ENCODE data around the gene LOXL3.
"Not testable (repeated sequence)": the region's sequence is repeated elsewhere in the genome, so short reads cannot be mapped to it uniquely, and the experiment has no call there.

The LOXL3 gene

DNA sequence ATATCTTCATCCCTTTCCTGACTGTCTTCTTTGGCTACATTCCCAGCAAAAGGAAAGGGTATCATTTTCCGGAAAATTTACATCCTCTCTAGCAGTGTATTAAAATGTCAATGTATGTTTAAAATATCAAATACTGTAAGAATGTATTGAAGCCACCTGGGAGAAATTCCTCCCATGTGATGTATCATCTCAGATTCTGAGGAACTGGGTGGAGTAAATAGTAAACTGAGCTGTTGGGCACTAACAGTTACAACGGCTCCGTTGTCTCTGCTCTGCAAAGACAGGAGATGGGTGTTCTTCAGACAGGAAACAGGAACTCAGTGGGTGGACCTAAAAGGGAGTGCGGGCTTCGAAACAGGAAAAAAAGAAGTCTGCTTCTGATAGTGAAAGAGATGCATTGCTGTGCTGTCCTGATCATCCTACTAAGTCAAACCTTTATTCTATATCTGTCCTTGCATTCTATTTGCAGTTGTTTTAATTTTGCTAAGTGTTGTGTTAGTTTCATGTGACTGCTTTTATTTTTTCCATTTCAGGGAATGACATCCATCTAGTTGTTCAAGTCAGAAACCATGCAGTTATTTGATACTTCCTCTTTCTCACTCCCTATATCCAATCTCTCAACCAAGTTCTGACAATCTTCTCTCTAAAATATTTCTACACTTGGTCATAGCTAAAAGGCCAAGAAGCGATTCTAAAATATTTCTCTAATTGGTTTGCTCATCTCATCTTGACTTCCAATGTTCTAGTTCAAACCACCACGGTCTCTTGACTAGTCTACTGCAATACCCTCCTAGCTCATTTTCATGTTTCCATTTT is 20.2 kb upstream of the LOXL3 start:
- peak; percentile 85 for DNase-seq

DNA sequence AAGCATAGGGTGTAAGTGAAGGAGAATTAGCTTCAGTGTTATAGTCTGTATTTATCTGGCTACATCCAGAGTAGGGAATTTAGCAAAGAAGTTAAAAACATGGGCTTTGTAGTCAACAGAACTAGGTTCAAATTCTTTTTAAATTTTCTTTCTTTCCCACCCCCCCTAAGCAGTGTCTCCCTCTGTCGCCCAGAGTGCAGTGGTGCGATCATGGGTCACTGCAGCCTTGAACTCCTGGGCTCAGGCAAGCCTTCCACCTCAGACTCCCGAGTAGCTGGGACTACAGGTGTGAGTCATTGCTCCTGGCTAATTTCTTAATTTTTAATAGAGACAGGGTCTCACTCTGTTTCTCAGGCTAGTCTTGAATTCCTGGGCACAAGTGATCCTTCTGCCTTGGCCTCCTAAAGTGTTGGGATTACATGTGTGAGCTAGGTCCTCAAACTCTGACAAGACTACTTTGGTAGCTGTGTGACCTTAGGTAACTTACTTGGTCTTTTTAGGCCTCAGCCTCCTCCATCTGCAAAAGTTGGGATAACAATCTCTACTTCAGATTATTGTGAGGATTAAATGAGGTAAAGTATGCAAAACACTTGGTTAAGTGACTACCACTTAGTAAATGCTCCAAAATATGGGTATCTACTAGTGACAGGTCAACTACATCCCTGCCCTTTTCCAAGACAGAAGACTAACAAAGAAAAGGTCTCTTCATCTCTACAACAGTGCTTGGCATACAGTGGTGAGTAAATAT is 18.6 kb upstream of the LOXL3 start:
- DNase-seq, result no peak

DNA sequence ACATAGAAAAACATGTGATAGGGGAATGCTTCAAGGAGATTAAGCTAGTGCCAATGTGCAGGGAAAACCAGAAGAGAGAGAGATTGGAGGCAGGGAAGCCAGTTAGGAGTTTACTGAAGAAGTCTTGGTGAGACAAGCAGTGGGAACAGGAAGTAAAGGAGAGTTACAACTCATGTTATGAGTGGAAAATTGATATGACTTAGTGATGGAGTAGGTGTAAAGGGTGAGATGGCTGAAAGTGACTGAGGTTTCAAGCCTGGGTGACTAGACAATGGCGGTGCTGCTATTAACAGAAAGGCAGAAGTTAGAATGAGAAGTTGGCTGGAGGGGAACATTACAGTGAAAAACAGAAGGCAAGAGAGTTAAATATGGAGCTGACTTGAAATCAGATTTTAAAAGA is 17.3 kb upstream of the LOXL3 start:
- DNase-seq, result no peak

DNA sequence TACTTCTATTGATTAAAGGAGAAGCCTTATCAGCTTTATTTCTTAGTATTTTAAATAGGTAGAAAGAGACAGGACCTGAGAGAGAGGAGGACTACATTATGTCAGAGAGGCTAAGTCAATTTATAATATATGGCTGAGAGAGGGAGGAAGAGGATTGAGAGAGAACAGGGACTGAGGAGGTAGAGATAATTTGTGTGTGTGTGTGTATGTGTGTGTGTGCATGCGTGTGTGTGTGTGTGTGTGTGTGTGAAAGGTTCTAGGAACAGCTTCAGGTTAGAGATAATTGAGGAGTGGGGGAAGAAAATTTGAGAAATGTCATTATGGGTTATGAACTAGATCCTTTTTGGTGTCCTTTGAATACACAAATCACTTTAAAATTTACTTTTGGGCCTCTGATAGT is 15.9 kb upstream of the LOXL3 start:
- DNase-seq, result no peak

DNA sequence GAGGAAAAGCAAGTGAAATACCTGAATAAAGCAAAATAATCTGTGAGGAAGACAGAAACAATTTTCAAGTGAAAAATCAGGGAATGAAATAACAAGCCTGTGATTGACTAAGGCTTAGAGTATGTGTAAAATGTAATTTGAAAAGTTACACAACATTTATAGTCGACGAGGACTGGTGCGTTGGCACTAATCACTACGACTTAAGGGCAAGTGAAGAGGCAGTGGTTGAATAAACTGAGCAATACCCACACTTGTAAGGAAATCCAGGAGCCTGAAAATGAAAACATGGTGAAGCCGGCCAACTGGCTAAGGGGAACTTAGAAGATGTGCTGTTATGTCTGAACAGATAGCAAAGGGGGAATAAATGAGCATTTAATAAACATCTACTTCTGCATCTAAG is 14.1 kb upstream of the LOXL3 start:
- peak; percentile 88 for DNase-seq

DNA sequence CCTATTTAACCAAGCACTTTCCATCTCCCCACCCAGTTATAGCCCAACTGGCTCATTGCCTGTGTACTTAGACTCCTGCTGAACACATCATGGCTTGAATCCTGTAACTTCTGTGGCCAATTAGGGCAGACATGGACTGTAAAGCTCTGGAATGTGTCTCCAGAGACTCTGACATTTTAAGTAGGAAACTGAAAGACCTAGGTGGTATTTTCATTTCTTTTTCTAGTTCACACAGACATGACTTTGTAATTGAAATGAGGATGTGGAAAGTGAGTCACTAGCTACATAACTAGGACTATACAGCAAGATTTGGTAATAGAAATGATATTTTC is 13.0 kb upstream of the LOXL3 start:
- DNase-seq, result peak; percentile 99

DNA sequence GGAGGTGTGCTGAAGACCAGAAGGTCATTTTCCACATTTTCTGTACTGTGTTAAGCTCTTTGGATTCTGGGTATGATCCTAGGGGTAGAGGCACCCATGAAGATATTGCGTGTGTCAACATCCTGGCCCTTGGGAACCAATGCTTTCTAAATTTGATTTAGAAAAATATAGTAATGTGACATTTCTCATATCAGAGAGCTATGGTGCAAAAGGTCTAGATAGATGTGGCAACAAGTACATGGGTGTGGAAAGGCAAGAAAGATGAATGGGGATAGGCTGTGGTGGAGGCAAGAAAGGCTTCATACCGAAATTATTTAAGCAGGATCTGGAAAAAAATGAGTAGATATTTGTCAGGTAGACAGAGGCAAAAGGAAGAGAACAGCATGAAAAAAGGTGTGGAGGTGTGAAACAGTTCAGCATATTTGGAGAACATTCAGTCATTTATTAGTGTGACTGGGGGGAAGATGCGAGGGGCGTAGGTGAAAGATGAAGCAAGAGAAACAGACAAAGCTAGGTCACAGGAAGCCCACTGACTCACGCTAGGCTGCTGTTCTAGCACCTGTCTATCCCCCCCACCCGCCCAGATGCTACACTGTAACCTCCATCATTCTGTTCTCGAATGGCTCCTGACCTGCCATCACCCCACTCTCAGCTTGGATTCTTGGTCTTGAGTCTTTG is 12.5 kb upstream of the LOXL3 start:
- no peak for DNase-seq

DNA sequence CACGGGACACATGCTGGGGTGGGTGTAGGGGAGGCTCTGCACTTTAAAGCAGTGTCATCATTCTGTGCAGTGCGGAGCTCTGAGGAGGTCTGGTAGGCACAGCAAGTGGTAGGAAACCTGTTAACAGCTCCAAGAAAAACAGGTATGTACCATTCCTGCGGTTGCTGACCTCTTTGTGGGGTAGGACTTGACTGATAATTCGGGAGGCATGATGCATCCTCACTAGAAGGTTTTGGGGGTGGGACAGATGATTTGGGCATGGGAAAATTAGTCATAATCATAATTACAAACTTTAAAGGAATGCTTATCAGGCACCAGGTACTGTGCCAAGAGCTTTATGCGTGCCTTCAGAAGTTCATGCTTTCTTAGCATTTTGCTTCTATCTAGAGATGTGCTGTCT is 10.5 kb upstream of the LOXL3 start:
- peak; percentile 87 for DNase-seq

DNA sequence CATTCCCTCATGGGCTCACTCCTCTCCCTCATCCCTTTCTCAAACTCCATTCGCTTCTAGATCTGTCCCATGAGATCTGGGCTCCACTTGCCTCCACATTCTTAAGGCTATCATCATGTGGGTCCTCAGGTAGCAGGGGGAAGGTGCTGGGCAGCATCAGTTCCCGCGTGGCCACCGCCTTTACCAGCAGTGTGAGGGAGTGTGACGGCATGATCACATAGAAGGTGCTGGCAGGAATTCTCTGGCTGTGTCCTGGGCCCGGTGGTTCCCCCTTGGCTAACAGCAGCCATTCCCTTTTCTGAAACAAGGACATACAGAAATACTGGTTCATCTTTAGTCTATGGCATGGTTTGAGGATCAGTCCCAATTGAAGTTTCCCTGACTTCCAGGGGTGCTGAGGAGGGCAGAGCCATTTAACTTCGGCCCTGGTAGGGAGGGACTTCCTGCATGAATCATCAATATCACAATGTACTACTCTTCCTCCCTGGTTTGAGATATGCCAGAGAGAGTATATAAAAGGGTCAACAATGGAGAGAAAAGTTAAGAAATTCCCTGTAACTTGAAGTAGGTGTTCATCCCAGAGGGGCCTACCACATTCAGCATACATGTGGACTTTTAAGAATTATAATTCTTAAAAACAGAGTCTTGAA is 8.5 kb upstream of the LOXL3 start:
- no peak for DNase-seq

DNA sequence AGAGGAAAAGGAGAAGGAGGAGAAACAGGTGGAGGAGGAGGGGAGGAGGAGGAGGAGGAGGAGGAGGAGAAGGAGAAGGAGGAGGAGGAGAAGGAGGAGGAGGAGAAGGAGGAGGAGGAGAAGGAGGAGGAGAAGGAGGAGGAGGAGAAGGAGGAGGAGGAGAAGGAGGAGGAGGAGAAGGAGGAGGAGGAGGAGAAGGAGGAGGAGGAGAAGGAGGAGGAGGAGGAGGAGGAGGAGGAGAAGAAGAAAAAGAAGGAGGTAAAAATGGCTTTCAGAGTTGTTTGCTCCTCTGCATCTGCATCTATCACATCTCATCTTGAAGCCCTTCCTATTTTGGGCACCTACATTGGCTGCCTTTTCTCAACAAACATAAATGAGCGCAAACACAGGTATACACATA is 7.3 kb upstream of the LOXL3 start:
- DNase-seq, result not testable (repeated sequence)

DNA sequence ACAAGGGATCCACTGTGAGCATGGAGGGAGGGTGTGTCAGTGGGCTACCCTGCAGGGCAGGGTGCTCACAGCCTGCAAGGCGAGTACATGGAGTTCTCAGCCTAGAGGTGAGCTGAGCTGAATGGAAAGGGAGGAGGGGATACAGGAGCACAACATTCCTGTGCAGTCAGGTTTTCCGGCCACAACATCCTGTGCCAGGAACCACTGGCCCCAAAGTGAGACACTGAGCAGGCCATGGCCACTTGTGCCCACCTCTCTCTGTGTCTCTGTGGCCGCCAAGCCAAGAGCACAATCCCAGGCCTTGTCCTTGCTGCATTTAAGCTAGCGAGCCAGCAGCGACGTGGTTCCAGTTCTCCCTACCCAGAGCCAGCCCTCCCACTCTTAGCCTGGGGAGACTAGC is 6.8 kb upstream of the LOXL3 start:
- DNase-seq, result no peak

DNA sequence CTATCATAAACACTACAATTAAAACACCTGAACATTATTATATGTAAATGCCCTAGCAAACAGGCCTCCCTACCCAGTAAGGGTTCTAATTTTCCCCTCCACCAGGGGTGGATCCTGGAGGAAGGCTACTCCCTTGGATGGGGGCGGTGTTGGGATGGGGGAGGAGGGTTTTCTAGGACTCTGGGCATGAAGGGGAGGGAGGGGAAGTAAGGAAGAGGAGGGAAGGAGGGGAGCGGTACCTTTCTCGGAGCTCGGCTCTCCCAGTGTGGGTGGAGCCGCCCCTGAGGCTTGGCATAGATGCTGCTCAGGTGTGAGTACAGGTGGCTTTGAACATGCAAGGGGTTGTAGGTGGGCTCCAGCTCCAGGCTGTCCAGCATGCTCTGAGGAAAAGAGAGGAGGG is 6.2 kb upstream of the LOXL3 start:
- DNase-seq, result no peak

DNA sequence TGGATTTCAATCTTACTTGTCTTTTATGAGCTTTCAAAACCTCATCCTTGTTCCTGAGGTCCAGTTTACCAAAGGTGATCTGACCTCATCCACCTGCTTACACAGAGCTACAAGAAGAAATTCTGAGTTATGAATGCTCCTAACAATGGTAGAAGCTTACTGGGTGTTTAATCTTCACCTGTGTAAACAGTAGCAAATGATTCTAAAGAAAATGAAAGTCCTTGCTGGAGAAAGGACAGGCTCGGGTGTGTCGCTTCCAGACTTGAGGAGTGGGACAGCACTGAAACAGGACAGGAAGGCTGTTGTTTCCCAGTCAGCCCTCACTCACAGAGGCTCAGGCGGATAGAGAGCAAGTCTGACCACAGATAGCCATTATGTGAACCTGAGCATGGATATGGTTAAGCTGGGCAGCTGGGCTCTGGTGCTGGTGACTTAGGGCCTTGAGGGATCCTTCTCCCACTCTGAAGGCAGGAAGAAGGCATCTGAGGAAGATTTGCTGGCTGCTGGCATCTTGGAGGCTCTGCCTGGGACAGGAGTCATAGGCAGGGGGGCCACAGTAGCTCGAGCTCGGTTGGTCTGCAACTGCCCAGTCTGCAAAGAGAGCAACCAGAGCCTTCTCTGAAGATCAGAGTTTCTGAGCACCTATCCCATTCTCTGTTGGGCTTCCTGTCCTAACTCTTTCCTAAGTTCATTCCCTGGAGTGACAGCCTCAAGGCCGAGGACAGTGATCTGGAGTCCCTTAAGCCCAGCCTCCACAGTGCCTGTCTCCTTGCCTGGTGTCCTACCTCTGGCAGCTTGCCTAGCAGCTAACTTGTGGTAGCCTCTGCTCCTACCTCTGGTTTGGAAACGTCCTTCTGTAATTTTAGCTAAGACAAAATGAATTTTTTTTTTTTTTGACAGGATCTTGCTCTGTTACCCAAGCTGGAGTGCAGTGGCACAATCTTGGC is 4.8 kb upstream of the LOXL3 start:
- no peak for DNase-seq

DNA sequence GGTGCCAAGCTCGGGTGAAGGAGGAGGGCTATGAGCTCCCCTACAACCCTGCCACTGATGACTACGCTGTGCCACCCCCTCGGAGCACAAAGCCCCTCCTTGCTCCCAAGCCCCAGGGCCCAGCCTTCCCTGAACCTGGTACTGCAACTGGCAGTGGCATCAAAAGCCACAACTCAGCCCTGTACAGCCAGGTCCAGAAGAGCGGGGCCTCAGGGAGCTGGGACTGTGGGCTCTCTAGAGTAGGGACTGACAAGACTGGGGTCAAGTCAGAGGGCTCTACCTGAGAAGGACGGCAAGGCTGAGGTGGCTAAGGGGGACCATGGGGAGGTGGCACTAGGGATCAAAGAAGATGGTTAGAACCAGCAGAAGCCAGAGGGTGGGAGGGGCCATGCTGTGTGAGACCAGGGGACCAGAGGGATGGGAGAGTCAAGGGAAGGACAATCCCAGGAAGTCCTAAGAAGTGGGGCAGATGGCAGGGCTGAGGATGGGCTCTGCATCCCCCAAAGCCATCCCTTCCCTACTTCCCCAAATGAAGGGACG is 3.2 kb upstream of the LOXL3 start:
- DNase-seq, result no peak

DNA sequence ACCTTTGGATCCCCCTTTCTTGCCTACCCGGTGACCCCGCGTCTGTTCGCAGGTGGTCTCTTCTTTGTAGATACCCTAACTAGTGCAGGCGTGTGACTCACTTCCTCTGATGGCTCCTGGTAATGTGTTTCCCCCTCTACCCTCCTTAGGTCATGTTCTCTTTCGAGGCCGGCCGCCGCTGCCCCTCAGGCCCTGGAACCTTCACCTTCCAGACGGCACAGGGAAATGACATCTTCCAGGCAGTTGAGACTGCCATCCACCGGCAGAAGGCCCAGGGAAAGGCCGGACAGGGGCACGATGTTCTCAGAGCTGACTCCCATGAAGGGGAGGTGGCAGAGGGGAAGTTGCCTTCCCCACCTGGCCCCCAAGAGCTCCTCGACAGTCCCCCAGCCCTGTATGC is 2.4 kb upstream of the LOXL3 start:
- no peak for DNase-seq

DNA sequence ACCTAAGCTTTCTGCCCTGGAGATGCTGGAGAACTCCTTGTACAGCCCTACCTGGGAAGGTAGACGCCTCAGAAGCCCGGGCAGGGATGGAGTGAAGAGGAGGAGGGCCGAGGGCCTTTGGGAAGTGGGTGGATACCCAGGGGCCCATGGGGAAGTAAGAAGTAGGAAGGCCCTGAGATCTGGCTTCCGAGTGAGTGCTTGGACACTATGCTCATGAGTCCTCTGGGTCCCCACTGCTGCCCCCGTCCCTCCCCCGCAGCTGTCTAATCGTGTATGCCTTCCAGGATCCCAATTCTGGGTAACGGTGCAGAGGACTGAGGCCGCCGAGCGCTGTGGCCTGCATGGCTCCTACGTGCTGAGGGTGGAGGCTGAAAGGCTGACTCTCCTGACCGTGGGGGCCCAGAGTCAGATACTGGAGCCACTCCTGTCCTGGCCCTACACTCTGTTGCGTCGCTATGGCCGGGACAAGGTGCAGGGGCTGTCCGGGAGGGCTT is 1.9 kb upstream of the LOXL3 start:
- DNase-seq, result no peak

DNA sequence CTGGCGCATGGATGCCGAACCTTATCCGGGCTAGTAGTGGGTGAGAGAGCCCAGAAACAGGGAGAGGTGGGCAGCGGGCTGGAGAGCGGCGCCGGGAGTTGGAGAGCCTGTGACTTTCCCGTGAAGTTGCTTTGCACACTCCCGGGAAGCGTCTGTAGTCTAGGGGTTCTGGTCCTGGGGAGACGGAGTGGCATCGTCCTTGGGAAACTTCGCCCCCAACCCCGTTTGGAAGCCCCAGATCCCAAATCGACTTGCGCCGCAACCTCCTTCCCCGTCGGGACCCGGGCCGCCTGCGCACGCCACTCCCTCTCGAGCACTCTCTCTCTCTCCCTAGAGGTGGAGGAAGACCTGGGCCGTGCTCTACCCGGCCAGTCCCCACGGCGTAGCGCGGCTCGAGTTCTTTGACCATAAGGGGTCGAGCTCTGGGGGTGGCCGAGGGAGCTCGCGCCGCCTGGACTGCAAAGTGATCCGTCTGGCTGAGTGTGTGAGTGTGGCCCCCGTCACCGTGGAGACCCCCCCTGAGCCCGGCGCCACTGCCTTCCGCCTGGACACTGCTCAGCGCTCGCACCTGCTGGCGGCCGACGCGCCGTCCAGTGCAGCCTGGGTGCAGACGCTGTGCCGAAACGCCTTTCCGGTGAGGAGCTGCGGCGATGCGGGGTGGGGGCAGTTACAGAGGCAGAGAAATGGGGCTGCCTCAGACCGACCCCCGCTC is 1.2 kb upstream of the LOXL3 start:
- no peak for DNase-seq

DNA sequence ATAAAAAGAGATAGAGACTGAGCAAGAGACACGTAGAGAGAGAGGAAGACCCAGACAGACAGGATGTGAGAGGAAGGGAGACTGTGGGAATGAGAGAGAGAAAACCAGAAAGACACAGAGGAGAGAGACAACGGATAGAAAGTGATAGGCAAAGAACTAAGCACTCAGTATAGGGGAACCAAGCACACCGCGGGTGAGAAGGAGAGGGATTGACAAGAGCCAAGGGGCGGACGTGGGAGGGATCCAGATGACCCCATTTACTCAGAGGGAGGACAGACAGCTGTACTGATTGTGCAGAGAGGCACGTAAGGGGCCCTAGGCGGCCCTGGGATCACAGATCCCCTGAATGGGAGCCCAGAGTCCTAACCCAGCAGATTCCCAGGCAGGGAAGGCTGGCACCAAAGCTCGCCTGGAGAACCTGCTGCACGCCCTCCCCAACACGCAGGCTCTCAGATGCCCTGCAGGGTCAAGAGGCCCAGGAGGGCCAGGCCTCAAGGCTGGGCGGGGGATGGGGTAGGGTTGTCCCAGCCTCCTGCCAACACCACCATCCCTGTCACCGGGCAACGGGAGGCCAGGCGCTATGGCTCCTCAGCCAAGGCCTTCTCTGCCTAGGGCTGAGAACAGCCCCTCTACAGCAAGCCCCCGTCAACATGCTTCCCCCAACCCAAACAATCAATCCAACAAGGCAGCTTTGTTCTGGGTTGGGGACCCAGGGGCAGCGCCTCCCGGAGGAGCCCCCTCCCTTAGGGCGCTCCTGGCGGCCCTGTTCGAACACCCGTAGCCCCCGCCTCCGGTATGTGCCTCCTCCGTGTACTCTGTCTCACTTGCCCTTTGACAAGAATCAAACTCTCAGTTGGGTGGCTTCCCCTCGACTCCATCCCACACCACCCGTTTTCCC is 579 bp downstream of the LOXL3 start:
- no peak for DNase-seq

DNA sequence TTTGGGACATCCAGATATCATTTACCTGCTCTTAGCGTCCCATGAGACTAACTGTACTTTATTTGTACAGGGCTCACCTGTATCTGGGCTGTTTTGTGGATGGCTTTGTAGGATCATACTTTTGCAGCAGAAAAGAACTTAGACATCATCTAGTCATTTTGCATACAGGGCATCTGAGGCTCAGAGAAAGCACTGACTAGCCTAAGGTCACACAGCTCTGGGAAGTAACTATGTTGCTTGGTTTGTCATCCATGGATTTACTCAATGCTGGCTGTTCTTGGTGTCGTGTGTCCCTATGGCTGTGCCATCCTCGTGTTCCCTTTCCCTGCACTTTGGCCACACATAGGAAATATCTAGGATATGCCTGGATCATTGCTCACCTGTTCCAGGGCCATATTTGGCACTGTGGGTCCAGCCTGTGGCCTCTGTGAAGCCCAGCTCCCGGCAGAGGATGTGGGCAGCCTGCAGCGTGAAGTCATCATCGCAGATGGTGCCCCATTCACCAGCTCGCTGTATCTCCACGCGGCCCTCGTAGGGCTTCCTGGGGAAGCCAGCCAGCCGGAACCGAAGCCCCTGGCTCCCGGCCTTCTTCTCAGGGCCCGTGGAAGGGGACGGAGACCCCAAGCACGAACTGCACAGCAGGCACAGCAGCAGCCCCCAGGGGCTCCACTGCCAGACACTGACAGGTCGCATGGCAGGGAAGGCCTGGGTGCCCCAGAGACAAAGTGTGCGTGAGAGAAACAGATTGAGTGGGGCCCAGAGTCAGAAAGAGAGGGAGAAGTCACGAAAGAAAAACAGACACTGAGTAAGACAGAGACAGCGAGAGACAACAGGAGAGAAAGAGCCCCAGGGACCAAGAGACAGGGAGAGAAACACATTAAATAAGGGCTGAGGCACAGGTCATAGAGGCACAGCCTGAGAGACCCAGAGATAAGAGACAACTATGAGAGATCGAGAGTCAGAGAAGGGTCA is 1.5 kb downstream of the LOXL3 start:
- no peak for DNase-seq

All from fibroblast of skin of right biceps (primary cell).